CD4-positive, alpha-beta T cell (primary cell): ENCODE results near the gene DNLZ. TPM values are rescaled to one million over a fixed set of nuclear protein-coding genes. Genes with fewer than 3 reads are reported as not detected.

Experiments used
- ATAC-seq: fragments of 200-7000 bp; cut with Tn5 transposase; one replicate; pipeline ENCODE4 v1.10.0; 2022; ENCODE audit warnings: mild to moderate bottlenecking; ENCODE audit not compliant: poor library complexity
- CTCF ChIA-PET: fragments of 350-600 bp; sonication (Branson Sonifier 250); formaldehyde crosslinking; loops from one replicate; lab custom pipeline; 2021; ENCODE audit warnings: antibody characterized with exemption, inconsistent platforms; lab: Charles Lee
- POLR2A ChIA-PET: fragments of 350-600 bp; sonication (Branson Sonifier 250); formaldehyde crosslinking; loops from one replicate; lab custom pipeline; 2021; ENCODE audit warnings: antibody characterized with exemption, inconsistent platforms; lab: Charles Lee
- DNase-seq, 14 experiments: peaks; one replicate each; pipeline ENCODE4 v3.0.0-alpha.2; 2013 to 2020; ENCODE audit warnings: mixed read lengths in 2 of 14
- H3K27ac ChIP-seq, 2 donors: one replicate each; pipeline versions ENCODE4 v1.5.1 to v1.7.0; 2013; ENCODE audit warnings: low read length in 2 of 2, low read depth in 1 of 2, mild to moderate bottlenecking in 1 of 2
- H3K27me3 ChIP-seq, 2 experiments: 1 replicate in 1 of 2; 2 replicates in 1 of 2; pipeline versions ENCODE4 v1.6.1 to v1.7.0; 2013; ENCODE audit warnings: low read length in 2 of 2, control low read depth in 1 of 2, mild to moderate bottlenecking in 1 of 2, moderate library complexity in 1 of 2; ENCODE audit not compliant: insufficient read depth in 2 of 2, control insufficient read depth in 1 of 2
- H3K36me3 ChIP-seq: one replicate; pipeline ENCODE4 v1.6.1; 2013; ENCODE audit warnings: low read length, control low read depth; ENCODE audit not compliant: insufficient read depth
- H3K4me1 ChIP-seq: one replicate; pipeline ENCODE4 v1.6.1; 2013; ENCODE audit warnings: low read length, control low read depth; ENCODE audit not compliant: insufficient read depth
- H3K4me3 ChIP-seq: one replicate; pipeline ENCODE4 v1.5.1; 2013; ENCODE audit warnings: mild to moderate bottlenecking, low read length, moderate library complexity
- H3K9me3 ChIP-seq, 2 experiments: 1 replicate in 1 of 2; 2 replicates in 1 of 2; pipeline versions ENCODE4 v1.6.1 to v1.7.0; 2013; ENCODE audit warnings: low read length in 2 of 2, mild to moderate bottlenecking in 2 of 2, control low read depth in 1 of 2, moderate library complexity in 1 of 2; ENCODE audit not compliant: control insufficient read depth in 1 of 2, insufficient read depth in 1 of 2
- H3K27ac Mint-ChIP-seq: one replicate; pipeline ENCODE4 v1.8.0; 2020; ENCODE audit warnings: mixed read lengths
- H3K27me3 Mint-ChIP-seq: one replicate; pipeline ENCODE4 v1.8.0; 2021; ENCODE audit warnings: mixed read lengths
- H3K36me3 Mint-ChIP-seq: one replicate; pipeline ENCODE4 v1.8.0; 2021; ENCODE audit warnings: low read depth, mixed read lengths
- H3K4me1 Mint-ChIP-seq: one replicate; pipeline ENCODE4 v1.8.0; 2021; ENCODE audit warnings: low read depth, mixed read lengths
- H3K4me3 Mint-ChIP-seq: one replicate; pipeline ENCODE4 v1.8.0; 2020; ENCODE audit warnings: mild to moderate bottlenecking, mixed read lengths
- H3K9me3 Mint-ChIP-seq: one replicate; pipeline ENCODE4 v1.8.0; 2020; ENCODE audit warnings: mixed read lengths
- CTCF ChIP-seq: fragments of 200-600 bp; IDR thresholded peaks from one replicate; pipeline ENCODE4 v1.8.0; 2022; ENCODE audit warnings: antibody characterized with exemption, mild to moderate bottlenecking
- intact Hi-C, 2 experiments: fragments of 100-400 bp; cut with DNase I in 1 of 2; cut with micrococcal nuclease in 1 of 2; formaldehyde crosslinking; loops; one replicate each; pipeline versions ENCODE4 v1.15.1 to v1.9.0; 2023 to 2025; cut with DNase I, micrococcal nuclease
- total RNA-seq, 174 experiments: library from RNA in 2 of 174; stranded (reverse) in 2 of 174; gene quantifications; one replicate each; pipeline ENCODE4 v1.2.3 and lab custom pipeline; 2021 to 2026

DNLZ gene
- total RNA-seq, 2 experiments from 2014 or later: 15.4 to 17.0 TPM

GRCh38 chr9:136404801-136405136, 41.2 kb upstream of the DNLZ start:
- intact Hi-C loops: loop anchor here in 1 of 2 experiments (10.0 kb wide), 3 partner anchors 140 to 440 kb away; partner anchors contain the start of genes NOTCH1, RABL6 and UBAC1
- Mint-ChIP-seq H3K4me1 (peaks cover 54% of the 10 kb centered on the region), H3K9me3 (no peaks in the 10 kb centered on the region), H3K27ac (peak overlapping the region; percentile 91), H3K36me3 (peaks cover 48% of the 10 kb centered on the region), H3K27me3 (no peaks in the 10 kb centered on the region), H3K4me3 (peak overlapping the region; percentile 55)
- H3K9me3 ChIP-seq: no peaks in the 10 kb centered on the region
- peak overlapping the region; percentile 52 to 86 for H3K27ac ChIP-seq
- TF ChIP-seq CTCF: no peak
- H3K4me3 ChIP-seq: peak overlapping the region; percentile 9
- ATAC-seq (no peak), DNase-seq (no peak)
- CTCF ChIA-PET: interaction anchor here (1.8 kb wide), 1 partner anchor 41 kb away, joined by 18 read pairs; the partner anchor contains the start of gene DNLZ
- POLR2A ChIA-PET: interaction anchor here (0.6 to 2.0 kb wide), 2 partner anchors 135 to 718 kb away, joined by 4 to 6 read pairs; no protein-coding TSS in a partner anchor
- H3K27me3 ChIP-seq: no peaks in the 10 kb centered on the region
- peaks cover 28% of the 10 kb centered on the region for H3K36me3 ChIP-seq
- H3K4me1 ChIP-seq: peaks cover 75% of the 10 kb centered on the region

DNA sequence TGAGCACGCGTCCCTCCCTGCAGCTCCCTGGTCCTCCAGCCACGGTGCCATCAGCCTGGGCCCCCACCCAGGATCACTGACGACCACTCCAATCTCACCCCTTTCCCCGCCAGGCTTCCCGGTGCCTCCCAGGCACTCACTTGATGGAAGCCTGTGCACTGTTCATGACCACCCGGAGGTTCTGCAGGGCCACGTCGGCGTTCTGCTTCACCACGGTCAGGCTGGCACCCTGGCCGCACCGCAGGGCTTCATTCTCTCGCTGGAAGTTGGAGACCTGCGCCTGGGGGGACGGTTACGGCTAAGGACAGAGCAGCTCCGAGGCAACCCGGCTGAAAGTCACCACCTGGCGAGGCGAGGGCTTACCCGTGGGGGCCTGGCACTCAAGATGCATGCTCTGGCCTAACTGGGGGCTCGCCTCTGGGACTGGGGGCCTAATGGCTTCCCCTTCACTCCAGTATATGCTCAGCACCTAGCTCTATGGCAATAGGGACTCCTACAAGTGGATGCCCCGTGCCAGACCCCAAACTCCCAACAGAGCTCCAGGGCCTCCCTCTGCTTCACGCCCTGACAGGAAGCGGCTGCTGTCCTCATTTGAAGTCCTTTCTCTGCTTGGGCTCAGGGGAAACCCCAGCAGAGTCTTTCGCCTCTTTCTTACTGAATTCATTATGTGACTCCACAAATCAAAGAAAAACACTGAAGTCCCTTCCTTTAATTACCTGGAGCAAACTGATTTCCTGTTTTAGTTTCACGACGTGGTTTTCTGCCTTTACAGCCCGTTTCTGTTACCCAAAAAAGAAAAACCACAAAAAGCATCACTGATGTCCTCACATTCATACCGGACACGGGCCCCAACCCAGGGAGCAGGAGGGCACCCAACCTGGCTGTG, 40.6 kb upstream of the DNLZ start:
- Histone ChIP-seq H3K27me3 (no peaks in the 10 kb centered on the region), H3K9me3 (no peaks in the 10 kb centered on the region), H3K4me1 (peaks cover 74% of the 10 kb centered on the region), H3K27ac (peak overlapping the region; percentile 52 to 86), H3K4me3 (peak overlapping the region; percentile 24), H3K36me3 (peaks cover 28% of the 10 kb centered on the region)
- no peaks in the 10 kb centered on the region for H3K9me3 Mint-ChIP-seq
- no peaks in the 10 kb centered on the region for H3K27me3 Mint-ChIP-seq
- CTCF ChIA-PET: interaction anchor here (1.8 kb wide), 1 partner anchor 41 kb away, joined by 18 read pairs; the partner anchor contains the start of gene DNLZ
- peaks cover 47% of the 10 kb centered on the region for H3K36me3 Mint-ChIP-seq
- TF ChIP-seq CTCF: no peak
- peak overlapping the region; percentile 91 for H3K27ac Mint-ChIP-seq
- ATAC-seq (no peak), DNase-seq (peak in 6 of 14 experiments; percentile 16 to 74 (median 54))
- POLR2A ChIA-PET: interaction anchor here (0.8 to 2.0 kb wide), 6 partner anchors 14 to 136 kb away, joined by 4 to 7 read pairs (median 6); partner anchors contain the start of genes DNLZ and INPP5E
- H3K4me3 Mint-ChIP-seq: peak overlapping the region; percentile 74
- intact Hi-C loops: loop anchor here in 1 of 2 experiments (10.0 kb wide), 3 partner anchors 141 to 439 kb away; partner anchors contain the start of genes NOTCH1, RABL6 and UBAC1
- H3K4me1 Mint-ChIP-seq: peaks cover 53% of the 10 kb centered on the region

- no peaks in the 10 kb centered on the region for H3K27me3 ChIP-seq
- H3K9me3 ChIP-seq: no peaks in the 10 kb centered on the region
- Mint-ChIP-seq H3K36me3 (peaks cover 46% of the 10 kb centered on the region), H3K27ac (peak overlapping the region; percentile 91), H3K4me3 (peak overlapping the region; percentile 74), H3K27me3 (no peaks in the 10 kb centered on the region), H3K9me3 (no peaks in the 10 kb centered on the region), H3K4me1 (peaks cover 54% of the 10 kb centered on the region)
- intact Hi-C loops: loop anchor here in 1 of 2 experiments (10.0 kb wide), 3 partner anchors 141 to 439 kb away; partner anchors contain the start of genes NOTCH1, RABL6 and UBAC1
- ChIA-PET POLR2A (interaction anchor here (0.8 to 2.0 kb wide), 6 partner anchors 14 to 136 kb away, joined by 4 to 7 read pairs (median 6); partner anchors contain the start of genes DNLZ and INPP5E), CTCF (interaction anchor here (1.8 kb wide), 1 partner anchor 40 kb away, joined by 18 read pairs; the partner anchor contains the start of gene DNLZ)
- H3K4me3 ChIP-seq: peak overlapping the region; percentile 24
- peak; percentile 33 to 93 (median 63) for DNase-seq
- no peak for TF ChIP-seq CTCF
- ATAC-seq: peak; percentile 86
- H3K27ac ChIP-seq: peak overlapping the region; percentile 47 to 86
- peaks cover 28% of the 10 kb centered on the region for H3K36me3 ChIP-seq
- peaks cover 74% of the 10 kb centered on the region for H3K4me1 ChIP-seq
Observed at GRCh38 chr9:136403538-136403914, 40.0 kb upstream of the DNLZ start.
